GM21367 (cell line): ENCODE results near the gene TRIM54.
"Not testable (repeated sequence)": the region's sequence is repeated elsewhere in the genome, so short reads cannot be mapped to it uniquely, and the experiment has no call there.

Source experiments
- ATAC-seq: cut with Tn5 transposase; IDR thresholded peaks from one replicate; pipeline ENCODE4 v1.9.1; 2021; ENCODE audit not compliant: unreplicated experiment

TRIM54 gene

DNA sequence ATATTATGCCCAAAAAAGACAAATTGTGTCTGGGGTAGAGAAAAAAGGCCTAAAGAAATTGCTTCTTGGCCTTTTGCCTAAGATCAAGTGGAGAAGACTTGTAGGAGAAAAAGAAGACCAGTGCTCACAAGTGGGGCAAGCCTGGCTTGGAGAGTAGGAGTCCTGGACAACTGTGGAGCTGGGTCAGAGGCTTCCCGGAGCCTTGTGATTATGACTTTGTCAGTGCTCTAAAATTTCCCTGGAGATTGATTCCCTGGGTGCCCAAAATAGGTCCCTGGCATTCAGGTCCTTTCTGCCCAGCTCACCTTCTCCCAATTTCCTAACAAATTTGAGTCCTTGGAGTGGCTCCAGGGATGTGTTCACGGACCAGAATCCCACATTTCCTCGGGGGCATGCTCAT lies 787 bp upstream of the TRIM54 start:
- ATAC-seq, result no peak

DNA sequence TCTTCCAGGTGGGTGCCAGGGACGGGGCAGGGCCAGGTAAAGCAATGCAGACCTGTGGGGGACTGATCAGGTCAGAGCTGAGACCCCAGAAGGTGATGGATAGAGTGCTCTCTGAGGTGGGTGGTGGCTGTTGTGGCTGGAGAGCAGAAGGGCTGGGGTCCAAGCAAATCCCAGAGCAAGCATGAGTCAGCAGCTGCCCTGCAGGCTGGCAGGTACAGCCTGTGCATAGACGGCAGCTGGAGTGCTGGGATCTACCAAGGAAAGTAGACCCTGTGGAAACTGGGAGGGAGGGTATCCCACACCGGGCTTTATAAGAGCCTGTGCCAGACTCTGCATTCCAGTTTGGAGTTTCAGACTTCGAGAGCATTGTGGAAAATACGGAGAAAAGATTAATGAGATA lies 663 bp downstream of the TRIM54 start:
- no peak for ATAC-seq

DNA sequence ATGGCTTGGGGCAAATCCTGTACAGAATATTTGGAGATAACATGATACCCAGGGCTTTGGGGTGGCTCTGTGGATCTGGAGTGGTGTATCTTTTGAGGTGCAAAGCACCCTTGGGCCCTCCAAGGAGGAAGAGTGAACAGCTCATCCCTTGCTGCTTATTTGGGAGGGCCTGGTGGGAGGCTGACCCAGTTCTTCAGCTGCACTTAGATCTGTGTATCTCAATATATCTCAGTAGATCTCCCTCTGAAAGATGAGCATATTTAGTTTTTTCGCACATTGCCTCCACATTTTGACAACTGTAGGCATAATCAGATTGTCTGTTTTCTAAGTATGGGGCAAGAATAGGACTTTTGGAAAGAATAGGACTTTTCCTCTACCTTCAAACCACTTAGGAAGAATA lies 2.8 kb downstream of the TRIM54 start:
- ATAC-seq, result no peak

DNA sequence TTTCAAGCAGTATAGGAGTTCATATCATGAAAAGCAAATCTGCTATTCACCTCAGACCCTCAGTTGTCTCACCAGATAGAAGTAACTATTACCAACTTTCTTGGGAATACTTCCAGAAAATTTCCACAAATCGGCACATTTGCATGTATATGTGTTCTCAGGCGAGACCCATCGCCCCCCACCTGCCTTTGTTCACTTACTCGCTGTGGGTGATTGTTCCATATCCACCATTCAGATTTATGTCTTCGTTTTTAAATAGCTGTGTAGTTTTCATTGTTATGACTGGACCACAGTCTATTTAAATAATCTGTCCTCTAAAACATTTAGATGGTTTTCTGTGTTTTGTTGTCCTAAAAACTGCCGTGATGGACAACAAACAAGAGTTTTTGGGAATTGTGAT lies 3.3 kb downstream of the TRIM54 start:
- no peak for ATAC-seq

DNA sequence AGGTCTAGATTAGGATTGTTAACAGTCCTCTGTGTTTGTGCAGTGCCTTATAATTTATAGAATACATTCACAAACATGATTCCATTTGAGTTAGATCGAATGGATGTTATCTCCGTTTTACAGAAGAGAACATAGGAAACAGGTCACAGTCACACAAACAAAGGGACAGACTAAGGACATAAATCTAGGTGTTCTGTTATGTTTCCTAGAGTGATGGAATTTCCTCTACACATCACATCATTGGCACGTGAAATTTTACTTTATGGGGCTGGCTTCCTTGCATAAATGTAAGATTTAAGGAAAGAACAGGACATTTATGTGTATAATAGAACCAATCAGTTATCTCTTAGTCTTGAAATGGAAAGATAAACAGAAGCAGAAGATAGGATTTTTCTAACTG lies 6.4 kb downstream of the TRIM54 start:
- ATAC-seq, result no peak

DNA sequence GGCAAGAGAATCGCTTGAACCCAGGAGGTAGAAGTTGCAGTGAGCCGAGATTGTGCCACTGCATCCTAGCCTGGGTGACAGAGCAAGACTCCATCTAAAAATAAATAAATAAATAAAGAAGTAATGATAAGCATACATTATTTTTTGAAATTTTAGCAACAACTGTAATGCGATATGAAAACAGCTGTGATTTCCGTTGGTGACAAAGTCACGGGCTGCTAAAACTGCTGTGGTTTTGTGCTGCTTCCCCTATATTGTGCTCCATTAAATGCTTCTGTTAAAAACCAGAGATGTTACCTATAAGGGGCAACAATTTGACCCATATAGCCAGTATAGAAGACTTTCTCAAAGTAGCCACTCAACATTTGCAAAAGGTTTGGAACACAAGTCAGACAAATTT lies 8.3 kb downstream of the TRIM54 start:
- no peak for ATAC-seq

DNA sequence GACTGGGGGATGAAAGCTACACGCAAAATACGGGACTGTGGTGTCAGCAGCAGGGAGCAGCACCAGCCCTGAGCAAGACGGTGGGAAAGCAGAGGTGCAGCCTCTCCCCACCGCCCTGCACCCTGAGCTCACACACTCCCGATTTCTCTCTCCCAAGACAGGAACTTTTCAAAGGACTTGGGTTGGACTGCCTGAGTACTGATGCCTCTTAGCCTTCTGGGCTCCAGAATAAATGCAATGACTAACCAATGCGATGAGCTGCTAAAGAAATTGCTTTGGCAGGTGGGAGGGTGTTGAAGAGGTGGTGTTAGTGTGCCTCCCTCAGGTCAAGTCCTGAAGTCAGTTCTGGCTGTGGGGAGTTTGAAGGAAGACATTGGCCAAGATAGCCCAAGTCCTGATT lies 9.6 kb downstream of the TRIM54 start:
- no peak for ATAC-seq

DNA sequence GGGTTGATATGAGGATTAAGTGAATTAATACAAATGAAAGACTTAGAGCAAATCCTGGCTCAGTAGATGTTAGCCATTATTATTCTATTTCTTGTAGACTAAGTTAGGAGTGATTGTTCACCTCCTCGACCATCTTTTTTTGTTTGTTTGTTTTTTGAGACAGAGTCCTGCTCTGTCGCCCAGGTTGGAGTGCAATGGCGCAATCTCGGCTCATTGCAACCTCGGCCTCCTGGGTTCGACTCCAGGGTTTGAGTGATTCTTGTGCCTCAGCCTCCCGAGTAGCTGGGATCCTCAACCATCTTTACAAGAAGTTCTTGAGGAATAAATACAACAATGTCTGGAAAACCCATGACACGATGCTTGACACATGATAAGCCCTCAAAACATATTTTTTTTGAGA lies 12.7 kb downstream of the TRIM54 start:
- ATAC-seq, result no peak

DNA sequence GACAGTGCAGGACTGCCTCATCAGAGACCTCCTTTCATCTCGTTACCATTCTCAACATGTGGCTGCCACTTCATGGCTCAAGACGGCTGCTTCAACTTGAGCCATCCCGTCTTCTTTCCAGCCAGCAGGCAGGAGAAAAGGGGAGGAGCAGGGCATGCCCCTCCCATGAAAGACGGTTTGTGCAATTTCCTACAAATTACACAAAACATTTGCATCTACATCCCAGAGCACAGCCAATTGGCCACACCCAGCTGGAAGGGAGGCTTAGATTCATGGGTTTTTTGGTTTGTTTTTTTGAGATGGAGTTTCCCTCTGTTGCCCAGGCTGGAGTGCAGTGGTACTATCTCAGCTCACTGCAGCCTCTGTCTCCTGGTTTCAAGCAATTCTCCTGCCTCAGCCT lies 14.3 kb downstream of the TRIM54 start:
- ATAC-seq, result no peak

DNA sequence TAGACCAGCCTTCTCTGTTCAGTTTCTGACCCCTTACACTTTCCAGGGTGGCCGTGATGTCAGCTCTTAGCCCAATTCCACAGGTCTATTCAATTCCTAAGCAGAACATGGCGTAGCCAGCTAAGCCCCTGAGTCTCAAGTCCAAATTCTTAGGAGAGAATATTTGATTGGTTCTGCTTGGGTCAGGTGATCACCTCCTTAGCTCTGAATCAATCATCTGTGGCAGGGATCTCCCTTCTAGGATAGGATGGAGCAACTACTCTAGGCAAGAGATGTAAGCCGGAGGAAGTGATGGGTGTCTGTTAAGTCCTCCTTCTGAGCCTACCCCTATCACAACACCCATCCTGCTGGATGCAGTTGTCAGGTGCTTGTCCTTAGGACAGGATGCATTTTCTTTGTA lies 15.0 kb downstream of the TRIM54 start:
- ATAC-seq, result no peak

DNA sequence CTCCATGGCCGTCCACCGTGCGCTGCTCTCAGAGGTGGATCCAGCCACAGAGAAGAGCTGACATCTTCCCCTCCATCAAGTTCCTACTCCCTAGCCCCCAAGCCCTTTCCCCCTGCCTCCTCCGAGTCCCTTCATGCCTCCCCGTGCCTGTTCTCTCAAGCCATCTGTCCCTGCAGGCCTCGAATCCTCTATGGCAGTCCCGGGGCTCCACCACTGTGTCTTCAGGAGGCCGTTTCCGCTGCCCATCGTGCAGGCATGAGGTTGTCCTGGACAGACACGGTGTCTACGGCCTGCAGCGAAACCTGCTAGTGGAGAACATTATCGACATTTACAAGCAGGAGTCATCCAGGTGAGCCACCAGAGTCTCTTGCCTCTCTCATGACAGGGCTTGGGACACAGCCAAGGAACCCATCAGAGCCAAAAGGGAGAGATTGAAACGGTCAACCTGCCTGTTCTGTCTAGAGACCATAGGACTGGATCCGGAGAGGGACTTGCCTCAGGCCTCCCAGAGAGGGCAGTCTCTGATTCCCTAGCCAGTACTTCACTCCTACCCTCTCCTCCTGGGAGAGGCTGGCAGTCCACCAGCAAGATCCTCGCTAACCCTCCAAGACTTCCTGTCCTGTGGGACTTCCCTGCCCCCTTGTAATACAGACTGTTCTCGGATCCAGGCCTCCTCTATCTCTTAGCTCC lies 16.3 kb downstream of the TRIM54 start:
- no peak for ATAC-seq

DNA sequence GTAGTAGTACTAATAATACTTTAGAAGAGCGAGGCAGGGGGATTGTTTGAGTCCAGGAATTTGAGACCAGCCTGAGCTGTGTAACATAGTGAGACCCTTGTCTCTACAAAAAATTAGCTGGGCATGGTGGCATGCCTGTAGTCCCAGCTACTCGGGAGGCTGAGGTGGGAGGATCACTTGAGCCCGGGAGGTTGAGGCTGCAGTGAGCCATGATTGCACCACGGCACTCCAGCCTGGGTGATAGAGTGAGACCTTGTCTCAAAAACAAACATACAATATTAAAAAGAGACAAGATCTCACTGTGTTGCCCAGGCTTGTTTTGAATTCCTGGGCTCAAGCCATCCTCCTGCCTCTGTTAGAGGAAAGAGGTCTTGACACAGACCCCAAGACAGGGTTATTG lies 18.4 kb downstream of the TRIM54 start:
- not testable (repeated sequence) for ATAC-seq

DNA sequence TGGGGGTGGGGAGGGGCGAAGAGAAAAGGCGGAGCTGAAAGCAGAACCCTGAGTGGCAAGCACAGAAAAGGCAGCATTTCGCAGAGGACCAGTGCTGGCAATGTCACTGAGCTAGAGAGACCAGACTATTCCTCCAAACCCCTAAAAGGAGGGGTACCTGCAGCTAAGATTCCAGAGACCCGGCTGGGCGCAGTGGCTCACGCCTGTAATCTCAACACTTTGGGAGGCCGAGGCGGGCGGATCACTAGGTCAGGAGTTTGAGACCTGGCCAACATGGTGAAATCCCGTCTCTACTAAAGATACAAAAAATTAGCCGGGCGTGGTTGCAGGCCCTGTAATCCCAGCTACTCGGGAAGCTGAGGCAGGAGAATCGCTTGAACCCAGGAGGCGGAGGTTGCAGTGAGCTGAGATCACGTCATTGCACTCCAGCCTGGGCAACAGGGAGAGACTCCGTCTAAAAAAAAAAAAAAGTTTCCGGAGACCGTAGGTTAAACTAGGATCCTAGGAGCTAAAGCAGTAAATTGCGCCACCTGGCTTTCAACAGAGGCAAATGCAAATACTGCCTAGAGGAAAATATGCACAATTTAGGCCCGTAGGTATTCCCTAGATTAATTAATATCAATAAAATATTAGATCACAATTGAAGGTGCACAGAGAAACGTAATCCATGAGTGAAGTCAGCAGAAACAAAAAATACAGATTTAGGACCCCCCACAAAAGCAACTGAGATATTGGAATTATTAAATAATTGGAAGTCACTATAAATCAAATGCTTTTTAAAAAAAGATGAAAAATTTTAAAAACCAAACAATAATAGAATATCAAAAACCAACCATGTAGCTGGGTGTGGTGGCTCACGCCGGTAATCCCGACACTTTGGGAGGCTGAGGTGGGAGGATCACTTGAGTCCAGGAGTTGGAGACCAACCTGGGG lies 21.1 kb downstream of the TRIM54 start:
- no peak for ATAC-seq

DNA sequence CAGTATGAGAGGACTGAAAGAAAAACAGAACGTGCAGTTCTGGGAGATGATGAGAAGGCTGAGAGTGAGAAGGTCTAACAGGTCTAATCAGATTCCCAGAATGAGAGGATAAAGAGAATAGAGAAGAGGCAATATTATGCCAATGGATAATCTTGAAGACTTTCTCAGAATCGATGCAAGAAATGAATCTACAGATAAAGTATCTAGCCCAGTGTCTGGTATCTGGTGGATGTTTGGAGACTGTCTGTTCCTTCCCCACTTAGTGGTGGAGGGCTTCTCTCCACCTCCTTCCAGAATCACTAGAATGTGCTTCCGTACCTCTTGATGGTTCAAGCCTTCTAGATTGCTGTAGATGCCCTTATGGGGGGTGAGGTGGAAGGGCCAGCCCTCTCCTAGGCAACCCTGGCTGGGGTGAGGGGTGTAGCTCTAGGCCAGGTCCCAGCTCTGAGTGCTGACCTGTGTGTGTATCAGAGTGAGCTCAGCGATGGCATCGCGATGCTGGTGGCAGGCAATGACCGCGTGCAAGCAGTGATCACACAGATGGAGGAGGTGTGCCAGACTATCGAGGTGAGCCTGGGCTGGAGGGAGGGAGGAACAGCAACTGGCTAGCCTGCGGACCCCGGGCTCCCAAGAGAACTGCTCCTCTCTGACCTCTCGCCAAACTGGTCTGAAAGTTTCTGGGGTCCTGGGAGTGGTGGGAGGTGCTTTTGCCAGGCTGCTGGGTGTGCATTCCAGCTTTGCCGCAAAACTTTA lies 22.4 kb downstream of the TRIM54 start:
- ATAC-seq, result no peak

DNA sequence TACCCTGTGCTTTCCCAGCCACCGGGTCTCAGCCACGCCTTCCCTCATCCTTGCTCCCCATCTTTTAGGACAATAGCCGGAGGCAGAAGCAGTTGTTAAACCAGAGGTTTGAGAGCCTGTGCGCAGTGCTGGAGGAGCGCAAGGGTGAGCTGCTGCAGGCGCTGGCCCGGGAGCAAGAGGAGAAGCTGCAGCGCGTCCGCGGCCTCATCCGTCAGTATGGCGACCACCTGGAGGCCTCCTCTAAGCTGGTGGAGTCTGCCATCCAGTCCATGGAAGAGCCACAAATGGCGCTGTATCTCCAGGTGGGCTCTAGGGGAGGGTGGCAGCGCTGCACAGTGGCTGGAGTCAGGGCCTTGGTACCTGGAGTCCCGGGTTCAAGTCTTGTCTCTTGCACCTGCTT lies 23.3 kb downstream of the TRIM54 start:
- no peak for ATAC-seq

DNA sequence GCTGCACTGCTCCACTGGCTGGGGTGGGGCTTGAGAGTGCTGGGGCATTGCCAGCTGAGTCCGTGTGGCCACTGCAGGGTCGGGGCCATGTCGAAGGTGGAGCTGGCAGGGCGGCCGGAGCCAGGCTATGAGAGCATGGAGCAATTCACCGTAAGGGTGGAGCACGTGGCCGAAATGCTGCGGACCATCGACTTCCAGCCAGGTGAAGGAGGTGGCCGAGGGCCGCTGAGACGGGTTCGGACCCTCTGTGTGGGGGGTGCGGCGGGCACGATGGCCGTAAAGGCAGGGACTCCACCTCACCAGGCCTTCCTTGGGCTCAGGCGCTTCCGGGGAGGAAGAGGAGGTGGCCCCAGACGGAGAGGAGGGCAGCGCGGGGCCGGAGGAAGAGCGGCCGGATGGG lies 23.9 kb downstream of the TRIM54 start:
- ATAC-seq, result no peak

DNA sequence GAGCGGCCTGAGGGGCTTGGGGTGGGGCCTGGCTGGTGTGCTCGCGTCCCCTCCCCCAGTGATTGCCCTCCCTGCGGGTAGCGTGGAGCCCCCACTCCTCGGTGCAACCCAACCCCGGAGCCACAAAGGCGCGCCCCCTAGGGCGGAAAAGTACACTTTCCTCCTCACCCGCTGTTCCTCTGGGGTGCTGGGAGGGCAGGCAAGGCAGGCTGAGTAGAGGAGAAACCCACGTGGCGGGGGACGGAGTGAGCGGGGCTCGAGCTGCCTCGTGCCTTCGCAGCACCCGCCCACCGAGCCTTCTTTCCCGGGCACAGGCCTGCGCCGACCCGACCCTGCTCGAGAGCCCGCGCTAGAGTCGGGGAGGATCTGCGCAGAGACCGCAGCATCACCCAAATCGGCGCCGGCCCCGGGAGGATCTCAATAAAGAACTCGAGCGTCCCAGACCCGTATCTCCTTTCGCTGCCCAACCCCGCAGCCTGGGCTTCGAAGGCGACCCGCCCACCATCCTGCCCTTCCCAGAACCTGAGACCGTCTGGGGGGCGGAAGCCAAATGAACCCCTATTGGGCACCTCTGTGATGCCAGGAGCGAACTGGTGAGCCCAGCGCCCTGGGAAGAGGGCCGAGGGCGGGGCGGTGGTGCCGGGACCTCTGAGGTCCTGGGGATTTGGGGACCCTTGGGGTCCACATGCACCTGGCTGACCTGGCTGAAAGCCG lies 24.5 kb downstream of the TRIM54 start:
- no peak for ATAC-seq

DNA sequence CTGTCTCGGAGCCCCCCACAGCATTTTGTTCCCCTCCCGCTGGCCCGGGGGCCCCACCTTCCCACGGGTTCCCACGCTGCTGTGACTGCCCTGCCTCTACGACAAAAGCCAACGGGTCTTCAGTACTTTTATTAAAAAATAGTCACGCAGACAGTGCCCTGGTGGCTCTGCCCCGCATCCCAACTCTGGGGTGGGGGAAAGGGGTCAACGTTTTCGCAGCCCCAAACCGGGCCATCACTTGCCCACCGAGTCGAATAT lies 25.0 kb downstream of the TRIM54 start:
- ATAC-seq, result no peak

DNA sequence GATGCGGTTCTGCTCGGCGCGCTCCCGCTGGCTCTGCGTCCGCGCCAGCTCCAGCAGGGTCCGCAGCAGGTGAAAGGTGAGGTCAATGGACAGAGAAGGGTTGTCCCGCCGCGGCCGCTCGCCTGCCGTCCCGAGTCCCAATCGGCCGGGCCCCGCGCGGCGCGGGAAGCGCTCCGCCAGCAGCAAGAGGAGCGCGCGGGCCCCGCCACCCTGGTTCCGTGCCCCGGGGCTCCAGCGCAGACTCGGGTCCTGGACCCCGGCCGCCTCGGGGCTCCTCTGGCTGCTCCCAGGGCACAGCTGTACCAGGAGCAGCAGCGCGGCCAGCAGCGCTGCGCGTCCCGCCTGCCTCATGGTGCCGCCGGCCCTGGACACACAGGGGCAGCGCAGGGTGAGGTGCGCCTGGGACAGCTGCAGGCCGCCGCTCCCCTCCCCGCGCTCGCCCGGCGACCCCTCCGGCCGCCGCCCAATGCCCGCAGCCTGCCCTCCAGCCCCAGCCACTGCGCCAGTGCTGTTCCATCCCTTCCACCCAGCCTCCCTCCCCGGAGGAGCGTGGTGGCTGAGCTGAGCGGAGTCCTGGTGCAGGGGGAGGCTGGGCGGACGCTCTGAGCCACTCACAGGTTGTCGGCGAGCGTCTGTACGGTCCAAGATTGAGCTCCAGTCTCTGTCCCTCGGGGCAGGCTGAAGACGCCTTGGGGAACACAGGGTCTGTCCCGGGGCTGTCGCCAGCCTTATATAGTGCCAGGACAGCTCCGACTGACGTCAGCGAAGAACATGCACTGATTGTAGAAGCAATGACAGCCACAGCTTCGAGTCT lies 25.5 kb downstream of the TRIM54 start:
- no peak for ATAC-seq

DNA sequence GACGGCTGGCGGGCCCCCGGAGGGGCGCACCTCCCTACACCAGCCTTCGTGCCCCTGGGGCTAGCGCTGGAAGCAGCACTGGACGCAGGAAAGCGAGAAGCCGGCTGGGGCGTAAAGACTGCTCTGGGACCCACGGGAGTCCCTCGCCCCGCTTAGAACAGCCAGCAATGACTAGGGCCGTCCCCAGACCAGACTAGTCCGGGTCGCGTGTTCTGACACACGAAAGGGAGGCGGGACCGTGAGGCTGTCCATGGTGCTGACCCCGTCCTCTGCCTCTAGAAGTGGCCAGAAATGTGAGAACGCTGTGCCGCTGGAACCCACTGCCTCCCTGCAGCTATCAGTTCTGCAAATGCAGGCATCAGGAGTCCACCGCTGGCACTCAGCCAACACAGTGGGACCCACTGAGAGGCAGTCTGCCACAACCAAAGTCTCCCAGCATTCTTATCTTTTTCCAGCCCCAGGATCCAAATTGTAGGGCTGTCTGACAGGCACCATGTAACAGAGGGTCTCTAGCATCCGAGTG lies 26.2 kb downstream of the TRIM54 start, which contains the start of gene UCN:
TSS of gene UCN (minus strand) at position 87 of the 523 bp plus-strand sequence. CDS start 550 bp downstream, outside the sequence.
- no peak for ATAC-seq
